Activated CD8-positive, alpha-beta memory T cell treated with anti-CD3 and anti-CD28 coated beads for 1 hour (primary cell): Measurements from ENCODE around the gene CCDC87.
"Not testable (repeated sequence)": the region's sequence is repeated elsewhere in the genome, so short reads cannot be mapped to it uniquely, and the experiment has no call there.

Experiments
- DNase-seq, 2 donors: peaks; one replicate each; pipeline ENCODE4 v3.0.0-alpha.2; 2020; ENCODE audit warnings: low read depth in 1 of 2; ENCODE audit errors: extremely low read depth in 1 of 2

The CCDC87 gene

DNA sequence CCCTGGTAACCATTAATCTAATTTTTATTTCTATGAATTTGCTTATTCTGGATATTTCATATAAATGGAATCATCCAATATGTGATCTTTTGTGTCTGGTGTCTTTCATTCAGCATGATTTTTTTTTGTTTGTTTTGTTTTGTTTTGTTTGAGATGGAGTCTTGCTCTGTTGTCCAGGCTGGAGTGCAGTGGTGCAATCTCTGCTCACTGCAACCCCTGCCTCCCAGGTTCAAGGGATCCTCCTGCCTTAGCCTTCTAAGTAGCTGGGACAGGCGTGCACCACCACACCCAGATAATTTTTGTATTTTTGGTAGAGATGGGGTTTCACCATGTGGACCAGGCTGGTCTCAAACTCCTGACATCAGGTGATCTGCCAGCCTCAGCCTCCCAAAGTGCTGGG, 7.4 kb downstream of the CCDC87 start:
- not testable (repeated sequence) for DNase-seq

- DNase-seq: not testable (repeated sequence)
Measured at GRCh38 chr11:66582565-66583147, 10.2 kb downstream of the CCDC87 start.

DNA sequence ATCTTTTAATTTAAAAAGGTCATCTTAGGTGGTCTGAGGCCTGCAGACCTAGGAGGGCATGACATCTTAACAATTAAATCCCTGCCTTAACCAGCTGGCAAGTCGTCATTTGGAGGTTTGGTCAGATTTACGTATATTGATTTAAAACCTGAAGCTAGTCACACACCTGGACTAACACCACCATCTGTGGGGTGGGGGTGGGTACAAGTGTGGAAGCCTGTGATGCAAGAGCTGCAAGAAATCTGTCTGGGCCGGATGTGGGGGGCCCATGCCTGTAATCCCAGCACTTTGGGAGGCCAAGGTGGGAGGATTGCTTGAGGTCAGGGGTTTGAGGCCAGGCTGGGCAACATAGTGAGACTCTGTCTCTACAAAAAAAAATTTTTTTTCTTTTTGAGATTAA, 11.6 kb downstream of the CCDC87 start:
- no peak for DNase-seq

DNA sequence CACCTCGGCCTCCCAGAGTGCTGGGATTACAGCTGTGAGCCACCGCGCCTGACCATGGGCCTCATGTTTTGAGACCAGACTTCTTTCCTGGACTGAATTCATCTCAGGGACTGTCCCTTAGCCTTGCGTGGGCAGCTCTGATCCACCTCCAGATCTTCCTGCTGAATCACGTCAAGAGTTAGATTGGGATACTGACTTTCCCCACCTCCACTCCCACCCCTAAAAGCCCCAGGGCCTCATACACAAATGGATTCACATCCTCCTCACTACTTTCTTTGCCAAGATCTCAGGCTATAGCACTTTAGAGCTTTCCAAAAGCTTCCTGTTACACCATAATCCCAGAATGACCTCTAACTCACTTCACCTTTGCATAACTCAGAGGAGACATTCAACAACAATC, 12.1 kb downstream of the CCDC87 start:
- no peak for DNase-seq

- peak; percentile 63 to 71 for DNase-seq
Measured at GRCh38 chr11:66579017-66579606, 13.8 kb downstream of the CCDC87 start.

DNA sequence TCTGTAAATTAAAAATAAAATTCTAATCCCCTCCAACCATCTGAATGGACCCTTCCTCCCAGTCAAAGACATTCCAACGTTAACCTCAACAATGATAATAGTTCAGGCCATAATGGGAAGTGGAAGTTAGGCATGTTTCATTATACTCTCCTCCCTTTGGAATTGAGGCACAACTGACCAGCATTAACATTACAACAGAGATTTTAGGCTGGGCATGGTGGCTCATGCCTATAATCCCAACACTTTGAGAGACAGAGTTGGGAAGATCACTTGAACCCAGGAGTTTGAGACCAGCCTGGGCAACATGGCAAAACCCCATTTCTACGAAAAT, 22.0 kb downstream of the CCDC87 start:
- no peak for DNase-seq

DNA sequence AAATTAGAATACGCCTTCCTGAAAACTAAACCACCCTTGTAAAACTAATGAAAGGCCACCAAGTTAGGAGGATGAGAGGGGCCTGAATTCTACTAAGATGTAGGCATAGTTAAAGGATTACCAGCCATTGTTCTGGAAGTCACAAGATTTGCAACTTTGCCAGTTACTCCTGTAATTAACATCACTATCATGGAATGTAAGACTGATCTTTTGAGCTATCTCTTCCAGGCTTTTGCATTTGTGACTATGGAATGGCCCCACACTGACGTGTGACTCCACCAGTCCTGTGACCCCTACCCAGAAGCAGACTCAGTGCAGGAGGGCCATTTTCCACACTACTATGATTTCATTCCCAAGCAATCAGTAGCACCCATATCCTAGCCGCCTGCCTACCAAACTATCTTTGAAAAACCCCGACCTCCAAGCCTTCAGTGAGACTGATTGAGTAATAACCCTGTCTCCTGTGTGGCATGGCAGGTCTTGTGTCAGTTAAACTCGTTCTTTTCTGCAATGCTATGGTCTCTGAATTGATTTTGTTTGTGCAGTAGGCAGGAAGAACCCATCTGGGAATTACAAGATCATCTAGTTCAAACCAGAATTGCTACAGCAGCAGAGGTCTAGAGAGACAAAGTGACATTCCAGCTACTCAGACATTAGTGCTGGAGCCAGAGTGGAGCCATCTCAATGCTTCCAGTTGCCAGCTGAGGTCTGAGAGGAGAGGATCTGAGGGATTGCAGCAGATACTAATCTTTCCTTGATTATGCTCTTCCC, 22.6 kb downstream of the CCDC87 start:
- no peak for DNase-seq

GRCh38 chr11:66569076-66569475, 23.8 kb downstream of the CCDC87 start:
- DNase-seq: no peak

GRCh38 chr11:66568124-66568916, 24.5 kb downstream of the CCDC87 start, which contains the start of gene CTSF:
CTSF (minus strand) TSS chr11:66568606; CDS start chr11:66568486, 120 bp downstream.
- DNase-seq: peak; percentile 44 to 57

GRCh38 chr11:66567787-66568123, 25.1 kb downstream of the CCDC87 start:
- DNase-seq: no peak

GRCh38 chr11:66566221-66566620, 26.6 kb downstream of the CCDC87 start:
- DNase-seq: no peak

DNA sequence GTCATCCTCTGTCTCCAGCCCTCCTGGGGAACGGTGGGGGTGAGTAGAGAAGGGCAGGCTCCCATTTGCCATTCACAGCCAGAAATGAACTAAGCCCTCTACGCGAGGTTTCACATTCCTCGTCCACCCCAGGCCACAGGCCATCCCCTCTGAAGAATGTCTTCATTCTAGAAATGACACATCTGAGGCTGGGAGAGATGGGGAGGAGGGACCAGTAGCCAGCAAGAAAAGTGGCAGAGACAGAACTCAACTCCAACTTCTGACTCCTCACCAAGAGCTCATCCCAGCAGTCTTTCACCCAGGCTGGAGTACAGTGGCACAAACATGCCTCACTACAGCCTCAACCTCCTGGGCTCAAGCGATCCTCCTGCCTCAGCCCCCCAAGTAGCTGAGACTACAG, 27.9 kb downstream of the CCDC87 start:
- DNase-seq: no peak

DNA sequence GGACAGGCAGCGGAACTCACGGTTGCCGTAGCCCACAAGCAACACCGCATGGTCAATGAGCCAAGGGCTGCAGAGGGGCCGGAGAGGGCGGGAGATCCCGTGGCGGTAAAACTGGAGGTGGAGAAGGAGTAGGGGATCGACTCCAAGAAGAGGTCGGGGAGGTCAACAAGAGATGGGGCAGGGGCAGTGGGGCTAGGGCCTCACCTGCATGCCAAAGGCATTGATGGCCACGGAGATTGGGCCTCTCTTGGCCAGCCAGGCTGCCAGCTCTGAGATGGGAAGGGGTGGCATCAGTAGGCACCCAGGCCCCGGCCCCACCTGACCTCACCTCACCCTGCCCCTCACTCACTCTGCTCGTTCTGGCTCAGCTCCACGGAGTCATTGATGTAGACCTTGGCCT, 28.3 kb downstream of the CCDC87 start:
- no peak for DNase-seq

DNA sequence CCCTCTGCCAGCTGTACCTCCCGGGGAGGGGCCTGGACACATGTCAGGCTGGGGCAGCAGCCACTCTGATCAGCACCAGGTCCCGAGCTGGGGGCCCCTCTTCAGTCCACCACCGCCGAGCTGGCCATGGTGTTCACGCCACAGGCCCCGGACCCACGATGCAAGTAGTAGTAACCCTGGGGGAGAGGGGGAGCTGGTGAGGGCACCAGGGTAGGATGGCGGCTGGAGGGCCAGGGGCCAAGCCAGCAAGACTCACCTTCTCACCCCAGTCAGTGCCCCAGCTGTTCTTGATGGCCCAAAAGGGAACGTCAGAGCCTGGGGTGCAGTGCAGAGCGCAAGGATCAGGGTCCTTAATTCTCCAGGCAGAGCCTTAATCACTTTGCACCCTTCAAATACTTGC, 29.0 kb downstream of the CCDC87 start:
- no peak for DNase-seq

DNA sequence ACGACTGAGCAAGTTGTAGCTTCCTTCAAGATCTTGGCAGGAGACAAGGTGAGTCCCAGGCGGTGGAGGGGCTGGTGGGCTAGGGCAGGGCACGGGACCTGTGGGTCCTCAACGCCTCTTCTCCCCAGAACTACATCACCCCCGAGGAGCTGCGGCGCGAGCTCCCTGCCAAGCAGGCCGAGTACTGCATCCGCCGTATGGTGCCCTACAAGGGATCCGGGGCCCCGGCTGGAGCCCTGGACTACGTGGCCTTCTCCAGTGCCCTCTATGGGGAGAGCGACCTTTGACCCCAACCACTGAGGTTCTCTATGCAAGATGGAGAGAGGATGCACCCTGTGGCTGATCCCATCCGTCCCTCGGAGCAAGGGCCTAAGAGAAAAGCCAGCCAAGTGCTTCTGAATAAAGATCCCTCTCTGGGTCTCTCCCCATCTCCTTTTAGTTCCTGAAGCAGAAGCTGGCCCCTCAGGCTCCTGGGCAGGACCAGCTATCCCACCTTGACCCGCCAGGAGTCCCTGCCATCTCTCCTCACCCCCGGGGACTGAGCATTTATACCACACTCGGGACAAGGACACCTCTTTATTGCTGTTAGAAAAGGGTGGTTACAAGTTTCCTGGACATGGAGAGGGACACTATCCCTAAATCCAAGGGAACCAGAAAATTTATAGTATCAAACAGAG, 29.8 kb downstream of the CCDC87 start:
- no peak for DNase-seq

DNA sequence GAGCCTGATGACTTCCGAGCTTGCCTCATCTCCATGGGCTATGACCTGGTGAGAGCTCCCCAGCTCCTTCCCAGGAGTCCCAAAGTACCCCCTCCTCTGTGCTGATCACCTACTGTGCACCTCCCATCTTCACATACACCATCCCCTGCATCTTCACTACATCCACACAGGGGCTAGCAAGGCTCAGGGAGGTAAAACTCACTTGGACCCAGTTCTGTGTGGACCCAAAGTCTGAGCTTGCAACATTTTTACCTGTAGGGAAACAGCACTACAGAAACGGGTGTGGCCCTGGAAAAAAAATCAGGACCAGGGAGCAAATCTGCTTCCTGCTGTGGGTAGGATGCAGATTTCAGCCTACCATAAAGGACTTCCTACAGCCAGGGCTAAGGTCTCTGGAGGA, 30.6 kb downstream of the CCDC87 start:
- DNase-seq: no peak

- DNase-seq: no peak
Measured at GRCh38 chr11:66561975-66562248, 31.0 kb downstream of the CCDC87 start.

DNA sequence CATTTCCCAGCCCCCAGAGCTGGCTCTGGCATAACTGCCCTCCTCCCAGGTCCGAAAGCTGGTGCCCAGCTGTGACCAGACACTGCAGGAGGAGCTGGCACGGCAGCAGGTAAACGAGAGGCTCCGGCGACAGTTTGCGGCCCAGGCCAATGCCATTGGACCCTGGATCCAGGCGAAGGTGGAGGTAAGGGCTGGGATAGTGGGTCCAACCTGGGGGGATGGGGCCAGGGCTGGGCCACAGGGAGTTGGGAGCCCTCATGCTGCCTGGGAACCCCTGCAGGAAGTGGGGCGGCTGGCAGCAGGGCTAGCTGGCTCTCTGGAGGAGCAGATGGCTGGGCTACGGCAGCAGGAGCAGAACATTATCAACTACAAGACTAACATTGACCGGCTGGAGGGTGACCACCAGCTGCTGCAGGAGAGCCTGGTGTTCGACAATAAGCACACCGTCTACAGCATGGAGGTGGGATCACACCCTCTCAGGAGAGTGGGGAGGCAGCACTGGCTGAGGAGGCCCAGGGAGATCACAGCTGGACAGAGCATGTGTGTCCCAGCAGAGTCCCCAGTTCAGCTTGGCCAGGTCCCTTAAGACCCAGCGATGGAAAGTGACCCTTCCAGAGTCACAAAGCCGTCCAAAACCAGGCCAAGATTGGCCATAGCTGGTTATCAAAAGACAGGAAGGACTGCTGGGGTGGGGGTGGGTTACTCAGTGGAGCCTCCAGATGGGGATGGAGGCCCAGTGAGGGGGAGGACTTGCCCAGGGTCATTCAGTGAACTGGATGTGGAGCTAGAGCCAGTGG, 31.5 kb downstream of the CCDC87 start:
- DNase-seq: no peak

DNA sequence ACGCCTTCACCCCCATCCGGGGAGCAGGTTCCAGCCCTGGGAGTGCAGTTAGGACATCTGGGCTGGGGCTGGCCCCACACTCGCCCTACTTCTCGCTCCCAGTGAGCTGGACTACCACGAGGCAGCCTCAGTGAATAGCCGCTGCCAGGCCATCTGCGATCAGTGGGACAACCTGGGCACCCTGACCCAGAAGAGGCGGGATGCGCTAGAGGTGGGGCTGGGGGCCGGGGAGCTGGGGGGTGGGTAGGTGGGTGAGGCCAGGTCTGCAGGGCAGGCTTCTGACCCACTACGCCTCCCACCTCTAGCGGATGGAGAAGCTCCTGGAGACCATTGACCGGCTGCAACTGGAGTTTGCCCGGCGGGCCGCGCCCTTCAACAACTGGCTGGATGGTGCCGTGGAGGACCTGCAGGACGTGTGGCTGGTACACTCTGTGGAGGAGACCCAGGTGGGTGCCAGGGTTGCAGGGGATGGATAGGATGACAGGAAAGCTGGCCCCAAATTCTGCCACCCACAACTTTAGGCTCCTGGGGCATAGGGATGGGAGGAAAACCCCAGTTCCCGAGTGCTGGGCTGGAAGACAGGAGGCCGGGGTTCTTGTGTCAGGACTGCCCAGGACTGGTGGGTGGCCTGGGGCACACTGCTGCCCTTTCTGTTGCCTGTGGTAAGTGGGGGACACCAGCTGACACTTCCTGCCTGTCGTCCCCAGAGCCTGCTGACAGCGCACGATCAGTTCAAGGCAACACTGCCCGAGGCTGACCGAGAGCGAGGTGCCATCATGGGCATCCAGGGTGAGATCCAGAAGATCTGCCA, 32.8 kb downstream of the CCDC87 start:
- DNase-seq: no peak
